ENCODE data around the gene MYMK.

MYMK gene

DNA sequence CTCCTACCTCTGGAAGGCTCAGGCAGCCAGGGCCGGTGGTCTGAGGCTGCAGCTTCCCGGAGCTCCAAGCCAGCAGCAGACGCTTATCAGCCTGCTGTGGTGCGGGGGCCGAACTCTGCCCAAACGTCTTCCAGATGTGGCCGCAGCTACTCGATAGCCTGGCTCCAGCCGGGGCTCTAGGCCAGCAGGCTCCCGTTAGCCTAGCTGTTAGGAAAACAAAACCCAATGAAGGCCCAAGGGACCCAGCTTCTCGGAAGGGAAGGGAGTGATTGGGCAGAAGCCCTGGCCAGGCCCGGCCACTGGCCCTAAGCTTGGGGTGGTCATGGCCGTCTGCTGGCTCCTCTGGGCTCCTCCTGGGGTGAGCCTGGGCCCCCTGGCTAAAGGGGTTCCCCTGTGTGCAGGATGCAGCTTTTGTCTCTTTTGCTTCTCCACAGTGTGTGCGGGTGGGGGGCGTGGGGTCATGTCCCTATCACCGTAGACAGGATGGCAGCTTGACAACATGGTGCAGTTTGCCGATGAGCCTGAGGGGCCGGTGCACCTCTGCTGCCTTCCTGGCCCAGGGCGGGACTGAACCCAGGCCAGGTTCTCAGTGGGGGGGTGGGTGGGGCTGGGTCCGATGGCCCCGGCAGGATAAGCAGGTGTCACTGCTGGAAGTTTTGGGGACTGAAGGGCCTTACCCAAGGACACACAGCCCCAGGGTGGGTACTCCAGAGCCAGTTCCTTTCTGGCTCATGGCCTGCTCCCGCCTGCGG, 18.7 kb downstream of the MYMK start:
- no peak for DNase-seq

- DNase-seq: no peak
Observed at GRCh38 chr9:133505186-133505830, 19.5 kb downstream of the MYMK start.

GRCh38 chr9:133502112-133502511, 22.6 kb downstream of the MYMK start:
- DNase-seq: no peak

DNA sequence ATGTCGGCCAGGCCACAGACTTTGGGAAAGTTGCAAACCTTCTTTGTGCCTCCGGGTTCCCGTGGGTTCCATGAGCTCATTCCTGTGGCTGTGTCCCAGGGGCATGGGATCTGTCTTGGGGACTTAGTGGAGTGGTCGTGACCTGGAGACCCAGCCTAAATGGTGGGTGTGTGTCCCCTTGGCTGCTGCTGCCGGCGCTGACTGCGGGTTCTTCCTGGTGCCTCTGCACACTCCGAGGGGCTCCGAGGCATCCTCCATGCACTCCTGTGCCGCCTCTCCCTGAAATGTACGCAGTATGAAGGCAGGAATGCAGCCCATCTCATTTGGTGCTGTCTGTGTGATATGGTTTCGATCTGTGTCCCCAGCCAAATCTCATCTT, 24.9 kb downstream of the MYMK start:
- no peak for DNase-seq

DNA sequence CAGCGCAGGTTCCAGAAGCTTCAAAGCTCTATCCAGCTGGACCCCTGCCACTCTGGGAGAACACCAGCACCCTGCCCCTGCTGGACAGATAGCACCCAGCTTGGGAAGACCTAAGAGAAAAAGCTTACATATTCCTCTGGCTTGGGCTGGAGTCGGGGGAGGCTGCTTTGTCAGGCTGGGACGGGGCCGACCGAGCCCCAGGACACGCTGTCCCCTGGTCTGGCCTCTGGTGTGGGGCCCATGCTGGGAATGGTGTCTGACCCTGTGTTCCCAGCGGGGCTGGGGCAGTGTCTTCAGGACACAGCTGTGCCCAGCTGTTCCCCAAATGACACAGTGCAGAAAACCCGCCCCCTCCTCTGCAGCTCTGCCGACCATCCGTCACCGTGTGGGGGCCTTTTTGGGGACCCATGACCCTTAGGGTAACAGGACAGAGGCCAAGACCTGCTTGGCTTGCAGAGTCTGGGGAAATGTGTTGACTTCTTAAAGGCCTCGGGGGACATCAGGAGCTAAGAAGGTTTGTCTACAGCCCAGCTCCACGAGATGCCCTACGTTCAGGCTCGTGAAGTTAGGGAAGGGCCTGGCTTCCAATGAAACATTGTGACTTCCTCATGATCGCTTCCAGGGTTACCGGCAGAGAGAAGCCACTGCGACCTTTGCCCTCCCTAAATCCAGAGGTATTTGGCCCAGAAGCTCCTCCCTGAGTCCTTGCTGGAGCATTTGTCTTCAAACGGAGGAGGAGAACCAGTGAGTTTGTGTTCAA, 25.4 kb downstream of the MYMK start:
- DNase-seq: no peak

- DNase-seq: no peak
Observed at GRCh38 chr9:133496861-133497842, 27.6 kb downstream of the MYMK start.

DNA sequence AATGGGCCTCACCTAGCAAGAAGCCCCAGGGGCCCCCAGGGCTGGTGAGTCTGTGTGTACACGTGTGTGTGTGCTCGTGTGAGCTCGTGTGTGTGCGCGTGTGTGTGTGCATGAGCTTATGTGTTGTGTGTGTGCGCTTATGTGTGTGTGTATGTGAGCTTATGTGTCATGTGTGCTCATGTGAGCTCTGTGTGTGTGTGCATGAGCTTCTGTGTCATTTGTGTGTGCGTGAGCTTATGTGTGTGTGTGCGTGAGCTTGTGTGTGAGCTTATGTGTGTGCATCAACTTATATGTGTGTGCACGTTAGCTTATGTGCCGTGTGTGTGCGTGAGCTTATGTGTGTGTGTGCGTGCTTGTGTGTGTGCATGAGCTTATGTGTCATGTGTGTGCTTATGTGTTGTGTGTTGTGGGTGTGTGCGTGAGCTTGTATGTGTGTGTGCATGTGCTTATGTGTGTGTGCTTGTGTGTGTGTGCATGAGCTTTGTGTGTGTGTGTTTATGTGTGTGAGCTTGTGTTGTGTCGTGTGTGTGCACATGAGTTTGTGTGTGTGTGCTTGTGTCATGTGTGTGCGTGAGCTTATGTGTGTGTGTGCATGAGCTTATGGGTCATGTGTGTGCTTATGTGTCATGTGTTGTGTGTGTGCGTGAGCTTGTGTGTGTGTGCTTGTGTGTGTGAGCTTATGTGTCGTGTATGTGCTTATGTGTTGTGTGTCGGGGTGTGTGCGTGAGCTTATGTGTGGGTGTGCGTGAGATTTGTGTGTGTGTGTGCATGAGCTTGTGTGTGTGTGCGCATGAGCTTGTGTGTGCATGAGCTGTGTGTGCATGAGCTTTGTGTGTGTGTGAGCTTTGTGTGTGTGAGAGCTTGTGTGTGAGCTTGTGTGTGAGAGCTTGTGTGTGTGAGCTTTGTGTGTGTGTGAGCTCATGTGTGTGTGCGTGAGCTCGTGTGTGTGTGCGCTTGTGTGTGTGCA, 29.1 kb downstream of the MYMK start:
- no peak for DNase-seq

DNA sequence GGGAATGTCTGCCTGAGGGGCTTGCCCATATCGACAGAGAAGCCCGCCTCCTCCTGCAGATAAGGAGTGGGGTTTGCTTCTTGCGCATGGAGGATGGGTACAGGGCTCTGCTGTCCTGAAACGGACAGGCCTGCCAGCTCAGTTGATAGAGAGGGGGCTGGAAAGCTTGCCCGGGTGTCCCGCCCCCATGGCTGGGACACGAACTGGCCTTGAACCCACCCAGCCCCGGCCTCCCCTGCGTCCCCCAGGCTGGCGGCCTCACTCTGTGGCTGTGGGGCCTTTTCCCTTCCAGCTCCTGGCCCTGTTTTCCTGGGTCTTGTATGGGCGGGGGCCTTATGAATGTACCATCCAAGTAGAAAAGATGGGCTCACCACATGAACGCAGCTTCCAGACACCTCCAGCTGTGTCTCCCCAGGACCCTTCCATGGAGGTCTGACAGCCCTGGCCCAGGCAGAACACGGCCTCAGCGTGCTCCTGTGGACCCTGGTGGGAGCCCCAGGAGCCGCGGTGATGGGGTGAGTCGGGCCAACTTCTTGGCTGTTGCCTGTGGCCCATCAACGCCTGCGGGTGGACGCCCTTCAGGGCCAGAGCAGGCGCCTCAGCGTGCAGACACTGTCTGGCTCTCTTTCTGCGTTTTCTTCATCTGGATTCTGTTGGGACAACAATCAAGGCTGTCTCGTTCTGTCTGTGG, 30.0 kb downstream of the MYMK start:
- DNase-seq: no peak

- no peak for DNase-seq
Observed at GRCh38 chr9:133493845-133494540, 30.8 kb downstream of the MYMK start.

DNA sequence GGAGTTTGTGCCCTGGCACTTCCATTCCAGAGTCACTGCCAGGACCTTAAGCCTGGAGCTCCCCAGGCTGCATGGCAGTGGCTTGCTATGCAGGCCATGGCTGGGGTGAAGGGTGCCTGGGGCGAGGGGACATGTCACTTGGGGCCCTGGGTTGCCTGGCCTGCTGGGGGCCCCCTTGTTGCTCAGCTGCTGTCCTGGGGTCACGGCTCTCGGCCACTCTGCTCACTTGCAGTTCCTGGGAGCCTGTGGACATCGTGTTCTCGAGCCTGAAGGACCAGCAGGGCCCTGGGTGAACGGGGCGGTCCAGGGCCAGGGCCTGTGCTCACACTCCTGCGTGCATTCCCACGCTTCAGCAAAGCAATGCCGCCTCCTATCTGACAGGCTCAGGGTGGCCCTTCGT, 31.3 kb downstream of the MYMK start:
- DNase-seq: no peak

- no peak for DNase-seq
Observed at GRCh38 chr9:133492061-133493021, 32.4 kb downstream of the MYMK start.

DNA sequence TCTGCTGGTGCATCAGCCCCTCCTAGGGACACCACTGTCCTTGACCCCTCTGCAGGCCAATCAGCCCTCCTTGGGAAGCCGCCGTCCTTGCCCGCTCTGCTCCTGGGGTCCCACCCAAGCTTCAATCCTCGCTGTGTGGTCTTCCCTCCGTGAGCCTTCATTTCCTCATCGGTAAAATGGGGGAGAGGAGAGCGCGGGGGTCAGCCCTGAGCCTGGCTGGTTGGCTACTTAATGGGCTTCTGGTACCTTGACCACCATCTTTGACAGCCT, 33.2 kb downstream of the MYMK start:
- no peak for DNase-seq

DNA sequence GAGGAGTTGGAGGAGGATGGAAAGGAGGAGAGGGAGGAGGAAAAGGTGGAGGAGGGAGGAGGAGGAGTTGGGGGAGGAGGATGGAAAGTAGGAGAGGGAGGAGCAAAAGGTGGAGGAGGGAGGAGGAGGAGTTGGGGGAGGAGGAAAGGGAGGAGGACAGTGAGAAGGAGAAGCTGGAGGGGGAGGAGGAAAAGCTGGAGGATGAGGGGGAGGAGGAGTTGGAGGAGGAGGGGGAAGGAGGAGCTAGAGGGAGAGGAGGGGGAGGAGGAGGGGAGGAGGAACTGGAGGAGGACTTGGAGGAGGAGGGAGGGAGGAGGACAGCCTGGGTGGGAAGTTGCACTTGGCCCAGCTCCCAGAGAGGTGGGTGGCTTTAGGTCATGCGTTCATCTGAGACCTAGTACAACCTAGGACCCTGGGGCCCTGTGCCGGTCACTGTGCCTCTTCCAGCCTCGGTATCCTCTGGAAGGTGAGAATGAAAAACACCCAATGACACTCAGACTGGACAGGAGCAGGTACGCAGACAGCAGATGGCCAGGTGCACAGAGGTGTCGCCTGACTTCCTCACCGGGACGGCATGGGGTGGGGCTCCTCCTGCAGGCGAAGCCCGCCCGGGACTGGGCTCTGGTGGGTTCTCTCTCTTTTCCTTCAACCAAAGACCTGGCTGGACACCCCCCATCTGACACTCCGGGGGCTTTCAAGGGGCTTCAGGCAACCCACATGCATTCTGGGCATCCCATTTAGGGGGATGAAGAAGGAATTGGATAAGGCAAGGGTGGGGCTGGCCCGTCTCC, 33.7 kb downstream of the MYMK start:
- no peak for DNase-seq

DNA sequence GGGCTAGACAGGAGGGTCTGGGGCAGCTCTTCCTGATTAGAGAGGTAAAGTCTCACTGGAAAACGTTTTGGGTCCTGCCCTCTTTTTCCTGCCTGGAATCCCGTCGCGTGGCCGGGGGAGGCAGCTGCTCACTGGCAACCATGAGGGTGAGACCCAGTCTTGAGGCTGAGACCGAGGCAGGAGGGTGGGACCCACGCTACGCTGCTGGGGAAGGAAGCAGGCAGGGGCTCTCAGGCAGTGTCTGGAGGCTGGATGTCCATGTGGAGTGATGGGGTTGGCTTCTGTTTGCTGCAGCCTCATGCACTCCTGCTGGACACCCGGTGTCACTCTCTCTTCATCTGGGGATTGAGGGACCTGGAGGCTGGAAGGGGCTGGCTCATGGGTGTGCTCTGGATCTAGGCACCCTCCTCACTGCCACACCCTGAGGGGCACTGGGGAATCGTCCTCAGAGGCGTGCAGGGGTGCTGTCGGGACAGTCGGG, 34.5 kb downstream of the MYMK start:
- no peak for DNase-seq

DNA sequence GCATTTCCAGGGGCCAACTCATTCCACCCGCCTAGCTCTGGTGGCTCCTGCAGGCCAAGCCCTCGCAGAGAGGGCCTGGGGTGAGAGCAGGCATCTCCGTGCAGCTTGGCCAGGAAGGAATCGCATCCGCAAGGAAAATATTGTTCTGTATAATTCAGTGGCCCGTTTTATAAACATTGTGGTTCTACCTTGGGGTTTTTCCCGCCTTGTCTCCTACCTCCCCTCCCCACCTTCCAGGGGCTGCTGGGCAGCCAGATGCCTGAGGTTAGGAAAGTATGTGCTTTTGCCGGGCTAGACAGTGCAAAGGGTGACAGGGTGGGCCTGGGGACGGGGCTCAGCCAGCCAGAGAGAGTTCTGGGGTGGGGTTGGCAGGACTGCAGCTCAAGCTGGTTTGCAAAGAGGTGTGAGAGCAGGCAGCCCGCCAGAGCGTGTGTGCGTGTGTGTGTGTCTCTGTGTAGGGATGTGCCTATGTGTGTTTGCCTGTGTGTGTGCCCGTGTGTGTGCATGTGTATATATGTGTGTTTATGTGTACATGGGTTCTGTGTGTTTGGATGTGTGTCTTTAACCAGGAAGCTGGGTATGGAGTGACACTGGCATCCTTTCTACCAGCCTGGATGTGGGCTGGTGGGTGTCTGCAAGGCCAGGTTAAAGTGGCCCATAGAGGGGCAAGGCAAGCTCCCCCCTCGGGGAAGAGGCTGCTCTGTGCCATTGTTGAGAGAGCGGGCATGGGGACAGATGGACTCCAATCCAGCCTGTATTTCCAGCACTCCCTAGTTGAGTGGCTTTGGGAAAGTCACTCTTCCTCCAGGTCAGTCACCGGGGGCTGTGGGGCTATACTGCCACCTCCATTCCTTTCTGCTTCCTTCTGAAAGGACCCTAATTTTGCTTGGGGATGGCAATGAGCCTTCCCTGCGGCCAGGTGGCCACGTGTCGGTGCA, 35.2 kb downstream of the MYMK start:
- no peak for DNase-seq

All from nucleus accumbens (tissue), 56 donors.